HG03066 (cell line): ENCODE measurements around the gene PML.

Experiments used
- ATAC-seq: cut with Tn5 transposase; IDR thresholded peaks from one replicate; pipeline ENCODE4 v1.9.1; 2021; ENCODE audit warnings: low read depth; ENCODE audit not compliant: unreplicated experiment

PML gene, protein sequence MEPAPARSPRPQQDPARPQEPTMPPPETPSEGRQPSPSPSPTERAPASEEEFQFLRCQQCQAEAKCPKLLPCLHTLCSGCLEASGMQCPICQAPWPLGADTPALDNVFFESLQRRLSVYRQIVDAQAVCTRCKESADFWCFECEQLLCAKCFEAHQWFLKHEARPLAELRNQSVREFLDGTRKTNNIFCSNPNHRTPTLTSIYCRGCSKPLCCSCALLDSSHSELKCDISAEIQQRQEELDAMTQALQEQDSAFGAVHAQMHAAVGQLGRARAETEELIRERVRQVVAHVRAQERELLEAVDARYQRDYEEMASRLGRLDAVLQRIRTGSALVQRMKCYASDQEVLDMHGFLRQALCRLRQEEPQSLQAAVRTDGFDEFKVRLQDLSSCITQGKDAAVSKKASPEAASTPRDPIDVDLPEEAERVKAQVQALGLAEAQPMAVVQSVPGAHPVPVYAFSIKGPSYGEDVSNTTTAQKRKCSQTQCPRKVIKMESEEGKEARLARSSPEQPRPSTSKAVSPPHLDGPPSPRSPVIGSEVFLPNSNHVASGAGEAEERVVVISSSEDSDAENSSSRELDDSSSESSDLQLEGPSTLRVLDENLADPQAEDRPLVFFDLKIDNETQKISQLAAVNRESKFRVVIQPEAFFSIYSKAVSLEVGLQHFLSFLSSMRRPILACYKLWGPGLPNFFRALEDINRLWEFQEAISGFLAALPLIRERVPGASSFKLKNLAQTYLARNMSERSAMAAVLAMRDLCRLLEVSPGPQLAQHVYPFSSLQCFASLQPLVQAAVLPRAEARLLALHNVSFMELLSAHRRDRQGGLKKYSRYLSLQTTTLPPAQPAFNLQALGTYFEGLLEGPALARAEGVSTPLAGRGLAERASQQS

GRCh38 chr15:73994413-73994883 lies at the start of gene PML:
TSS of gene PML (plus strand) at chr15:73994716. CDS start at chr15:73994813, 97 bp downstream.
- ATAC-seq, result peak; percentile 76

DNA sequence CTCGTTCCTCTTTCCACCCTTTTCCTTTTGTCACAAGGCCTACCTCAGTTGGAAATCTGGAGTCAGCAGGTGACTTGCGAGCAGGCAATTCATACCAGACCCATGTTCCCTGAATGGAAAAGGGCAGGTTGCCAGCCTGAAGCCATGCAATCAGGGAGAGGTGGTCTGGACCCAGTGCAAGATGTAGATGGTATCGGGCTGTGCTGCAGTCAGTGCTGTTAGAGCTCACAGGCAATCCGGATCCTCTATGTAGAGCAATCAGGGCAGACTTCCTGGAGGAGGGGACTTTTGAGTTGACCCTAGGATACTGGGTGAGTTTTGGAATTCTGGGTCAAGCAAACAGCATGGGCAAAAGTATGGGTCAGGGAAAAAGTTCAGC lies 49.4 kb upstream of the PML start:
- ATAC-seq, result no peak

GRCh38 chr15:73946046-73946721 lies 48.3 kb upstream of the PML start:
- no peak for ATAC-seq

- ATAC-seq, result no peak
These were observed 47.6 kb upstream of the PML start for GRCh38 chr15:73946795-73947370.

DNA sequence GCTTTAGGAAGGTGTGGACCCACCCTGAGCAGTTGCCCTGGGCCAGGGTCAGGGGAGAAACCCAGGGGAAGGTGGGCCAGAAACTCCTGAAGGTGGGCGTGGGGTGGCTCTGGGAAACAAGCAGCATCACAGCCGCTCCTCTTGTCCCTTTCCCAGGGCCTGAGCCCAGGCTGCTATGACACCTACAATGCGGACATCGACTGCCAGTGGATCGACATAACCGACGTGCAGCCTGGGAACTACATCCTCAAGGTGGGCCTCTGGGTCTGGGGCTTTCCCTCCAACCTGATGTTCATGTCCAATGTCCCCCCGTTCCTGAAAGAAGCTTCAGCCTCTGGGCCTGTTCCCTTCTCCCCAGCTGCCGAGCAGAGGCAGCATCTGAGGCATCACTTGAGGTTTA lies 46.9 kb upstream of the PML start:
- ATAC-seq, result no peak

DNA sequence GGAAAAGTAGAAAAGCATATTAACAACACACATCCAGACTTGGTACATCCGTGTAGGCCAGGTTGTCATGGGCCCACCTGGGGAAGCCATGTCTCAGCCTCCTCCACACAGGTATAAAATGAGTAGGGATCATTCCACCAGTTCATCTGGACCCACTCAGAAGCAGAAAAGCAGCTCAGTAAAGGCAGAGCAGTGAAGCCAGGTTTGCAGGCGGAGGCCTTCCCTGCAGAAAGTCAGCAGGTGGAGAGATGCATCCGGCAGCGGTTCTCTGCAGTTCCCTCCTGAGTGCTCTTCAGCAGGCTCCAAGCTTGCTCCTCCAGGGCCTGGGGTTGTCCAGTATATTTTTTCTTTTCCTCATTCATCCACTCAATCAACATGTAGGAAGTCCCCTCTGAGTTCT lies 46.1 kb upstream of the PML start:
- no peak for ATAC-seq

GRCh38 chr15:73948982-73949381 lies 45.5 kb upstream of the PML start:
- no peak for ATAC-seq

GRCh38 chr15:73949496-73949895 lies 45.0 kb upstream of the PML start:
- no peak for ATAC-seq

DNA sequence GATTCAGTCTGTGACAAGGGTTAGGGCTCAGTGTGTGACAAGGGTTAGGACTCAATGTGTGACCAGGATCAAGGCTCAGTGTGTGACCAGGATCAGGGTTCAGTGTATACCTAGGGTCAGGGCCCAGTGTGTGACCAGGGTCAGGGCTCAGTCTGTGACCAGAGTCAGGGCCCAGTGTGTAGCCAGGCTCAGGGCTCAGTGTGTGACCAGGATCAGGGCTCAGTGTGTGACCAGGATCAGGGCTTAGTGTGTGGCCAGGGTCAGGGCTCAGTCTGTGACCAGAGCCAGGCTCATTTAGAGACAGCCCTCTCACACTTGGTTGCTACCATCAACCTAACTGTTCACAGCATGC lies 44.1 kb upstream of the PML start:
- ATAC-seq, result no peak

DNA sequence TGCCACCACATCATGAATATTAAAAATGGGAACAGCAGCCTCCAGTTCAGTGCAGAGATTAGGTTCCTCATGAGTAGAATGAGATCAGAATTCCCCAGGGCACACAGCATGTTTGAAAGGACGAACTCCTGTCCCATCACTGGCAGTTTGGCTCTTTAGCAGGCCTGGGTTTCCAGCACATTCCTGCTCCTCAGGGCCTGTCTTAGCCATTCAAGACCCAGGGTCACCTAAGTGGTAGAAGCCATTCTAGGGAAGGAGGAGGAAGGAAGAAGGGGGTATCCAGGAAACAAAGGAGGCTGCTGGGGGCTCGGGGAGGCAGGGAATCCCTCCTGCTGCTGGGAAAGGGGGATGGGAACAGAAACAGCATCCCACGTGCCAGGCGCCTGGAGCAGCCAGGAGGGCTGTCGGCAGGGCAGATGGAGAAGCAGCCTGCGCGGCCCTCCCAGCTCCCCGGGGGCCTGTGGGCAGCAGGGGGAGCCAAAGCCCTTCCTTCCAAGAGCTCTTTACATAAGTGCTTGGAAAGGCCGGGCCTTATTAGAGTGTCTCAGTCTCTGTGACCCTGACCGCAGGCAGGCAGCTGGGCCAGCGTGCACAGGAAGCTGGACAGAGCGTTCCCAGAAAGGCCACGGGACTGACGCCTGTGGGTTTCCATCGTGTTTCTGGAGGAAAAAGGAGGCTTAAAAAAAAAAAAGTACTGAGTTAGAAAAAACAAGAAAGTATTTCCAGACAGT lies 43.5 kb upstream of the PML start:
- ATAC-seq, result no peak

DNA sequence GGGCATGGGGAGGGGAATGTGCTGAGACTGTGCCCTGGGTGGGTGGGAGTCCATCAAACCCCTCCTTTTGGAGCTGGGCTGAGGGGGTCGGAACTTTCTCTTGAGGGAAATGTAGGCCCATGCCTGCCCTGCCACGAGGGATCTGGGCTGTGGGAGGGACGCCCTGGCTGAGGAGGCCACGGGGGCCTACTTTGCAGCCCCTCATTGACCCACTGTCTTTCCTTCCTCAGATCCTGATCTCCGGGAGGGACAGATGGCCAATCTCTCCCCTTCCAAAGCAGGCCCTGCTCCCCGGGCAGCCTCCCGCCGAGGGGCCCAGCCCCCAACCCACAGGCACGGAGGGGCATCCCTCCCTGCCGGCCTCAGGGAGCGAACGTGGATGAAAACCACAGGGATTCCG lies 42.9 kb upstream of the PML start:
- no peak for ATAC-seq

GRCh38 chr15:73952171-73952912 lies 42.2 kb upstream of the PML start:
- no peak for ATAC-seq

GRCh38 chr15:73952913-73953750 lies 41.4 kb upstream of the PML start:
- no peak for ATAC-seq

DNA sequence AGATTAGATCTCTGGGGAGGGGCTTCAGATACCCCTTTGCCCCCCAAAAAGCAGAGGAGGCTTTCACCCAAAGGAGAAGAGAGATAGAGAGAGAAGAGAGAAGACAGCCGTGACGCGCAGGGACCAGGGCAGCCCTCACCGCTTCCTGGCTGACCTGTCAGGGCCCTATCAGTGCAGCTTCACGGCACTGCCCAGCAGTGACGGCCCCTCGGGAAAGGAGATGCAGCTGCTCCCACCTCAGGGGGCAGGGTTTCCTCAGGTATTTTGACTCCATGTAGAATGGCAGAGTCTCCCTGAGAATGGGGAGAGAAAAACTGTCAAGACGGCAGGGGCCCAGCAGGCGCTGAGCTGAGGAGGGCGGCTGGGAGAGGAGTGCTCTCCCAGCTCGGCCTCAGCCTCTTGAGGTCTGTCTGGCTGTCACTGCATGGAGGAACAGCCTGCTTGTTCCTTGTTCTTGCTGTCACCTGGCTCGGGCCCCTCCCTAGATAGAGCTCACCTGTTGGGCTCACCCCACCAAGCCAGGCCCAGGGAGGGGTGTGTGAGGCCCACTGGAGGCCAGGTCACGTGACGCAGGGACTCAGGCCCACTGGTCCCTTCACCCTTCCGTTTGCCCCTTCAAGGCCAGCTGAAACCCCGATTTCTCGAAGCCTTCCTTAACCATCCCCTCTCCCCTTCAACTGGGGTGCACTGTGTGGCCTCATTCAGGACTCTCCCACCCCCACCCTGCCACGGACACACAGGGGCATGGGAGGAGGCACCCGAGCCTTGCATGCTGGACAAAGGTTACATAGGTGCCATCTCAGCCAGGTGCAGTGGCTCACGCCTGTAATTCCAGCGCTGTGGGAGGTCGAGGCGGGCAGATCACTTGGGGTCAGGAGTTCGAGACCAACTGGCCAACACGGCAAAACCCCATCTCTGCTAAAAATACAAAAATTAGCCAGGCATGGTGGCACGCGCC lies 40.0 kb upstream of the PML start:
- ATAC-seq, result no peak

DNA sequence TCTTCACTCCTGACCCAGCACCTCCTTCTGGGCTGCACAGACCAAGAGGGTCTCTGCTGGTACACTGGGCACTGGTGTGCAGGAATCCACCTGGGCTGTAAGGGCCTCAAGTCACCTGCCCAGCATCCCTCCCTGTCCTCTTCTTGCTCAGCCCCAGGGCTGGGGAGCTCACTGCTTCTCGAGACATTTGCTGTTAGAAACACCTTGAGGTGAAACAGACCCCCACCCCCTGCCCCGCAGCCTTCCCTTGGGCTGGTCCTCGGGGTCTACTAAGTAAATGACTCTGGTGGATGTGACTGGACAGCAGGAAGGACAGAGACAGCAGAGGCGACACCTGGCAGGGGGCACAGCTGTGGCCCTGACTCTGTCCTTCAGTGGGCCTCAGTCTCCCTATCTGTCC lies 39.2 kb upstream of the PML start:
- ATAC-seq, result no peak

DNA sequence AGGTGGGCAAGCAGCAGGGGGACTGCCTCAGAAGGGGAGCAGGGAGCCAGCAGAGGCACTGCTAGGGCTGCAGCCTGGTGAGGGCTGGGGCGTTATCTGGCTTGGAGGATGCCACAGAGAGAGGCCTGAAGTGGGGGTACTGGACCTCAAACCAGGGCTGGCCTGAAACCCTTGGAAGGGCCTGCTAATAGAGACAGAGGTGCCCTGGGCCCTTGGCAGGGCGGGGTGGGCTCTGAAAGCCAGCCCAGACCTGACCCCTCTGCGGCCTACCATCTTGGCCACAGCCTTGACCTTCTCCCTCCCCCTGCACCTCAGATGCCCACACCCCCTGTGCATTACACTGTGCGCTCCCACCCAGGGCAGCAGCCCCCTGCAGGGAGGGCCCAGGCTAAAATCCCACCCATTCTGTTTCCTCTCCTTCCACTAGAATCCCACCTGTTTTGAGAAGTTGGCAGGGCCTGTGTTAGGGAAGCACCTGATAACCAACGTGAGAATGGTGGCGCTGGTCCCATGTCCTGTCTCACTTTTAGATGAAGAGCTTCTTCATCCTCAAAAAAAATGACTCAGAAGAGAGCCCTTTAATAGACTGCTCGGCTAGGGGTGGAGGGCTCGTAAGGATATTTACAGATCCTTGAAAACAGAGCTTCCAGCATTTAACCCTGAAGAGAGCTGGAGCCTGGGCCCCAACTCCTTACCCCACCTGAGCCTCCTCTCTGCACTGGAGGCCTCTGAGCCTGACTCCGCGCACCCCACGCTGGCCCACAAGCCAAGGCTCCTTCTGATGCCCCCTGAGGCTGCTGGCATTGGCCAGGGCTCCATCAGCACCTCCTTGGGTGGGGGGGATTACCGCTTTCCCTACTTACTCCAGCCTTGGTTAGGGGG lies 38.4 kb upstream of the PML start:
- no peak for ATAC-seq

DNA sequence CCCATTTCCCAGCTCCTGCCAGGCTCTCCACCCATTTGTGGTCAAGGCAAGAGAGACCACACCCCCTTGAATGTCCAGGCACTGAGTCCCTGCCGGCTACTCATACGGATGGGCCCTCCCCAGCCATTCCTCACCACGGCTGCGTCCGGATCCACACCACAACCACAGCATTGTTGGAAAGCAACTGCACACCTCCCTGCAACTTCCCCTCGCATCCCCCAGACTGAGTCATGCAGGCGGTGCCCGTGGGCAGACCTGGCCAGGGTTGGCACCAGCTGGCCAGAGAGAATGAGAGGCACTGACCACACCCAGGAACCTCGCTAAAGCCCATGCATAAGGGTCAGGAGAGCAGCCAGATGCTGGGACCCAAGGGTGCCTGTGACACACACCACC lies 37.8 kb upstream of the PML start:
- ATAC-seq, result no peak
